Upper lobe of right lung (tissue), 1 donor: ENCODE measurements around the gene DSC2. TPM values are rescaled to one million over a fixed set of nuclear protein-coding genes. Genes with fewer than 3 reads are reported as not detected.

Source experiments
- ATAC-seq: fragments of 200-7000 bp; cut with Tn5 transposase; one replicate; pipeline ENCODE4 v1.9.1; 2020; ENCODE audit warnings: mild to moderate bottlenecking, moderate library complexity
- DNase-seq: peaks from one replicate; pipeline ENCODE4 v3.0.0-alpha.2; 2020
- H3K27ac ChIP-seq: fragments of 200-600 bp; one replicate; pipeline ENCODE4 v1.8.0; 2022
- H3K27me3 ChIP-seq: fragments of 200-600 bp; one replicate; pipeline ENCODE4 v1.8.0; 2022; ENCODE audit warnings: mild to moderate bottlenecking
- H3K36me3 ChIP-seq: fragments of 200-600 bp; one replicate; pipeline ENCODE4 v1.8.0; 2022
- H3K4me1 ChIP-seq: fragments of 200-600 bp; one replicate; pipeline ENCODE4 v1.8.0; 2022
- H3K4me3 ChIP-seq: fragments of 200-600 bp; one replicate; pipeline ENCODE4 v1.8.0; 2022; ENCODE audit warnings: mild to moderate bottlenecking
- H3K9me3 ChIP-seq: fragments of 200-600 bp; one replicate; pipeline ENCODE4 v1.8.0; 2022
- CTCF ChIP-seq: fragments of 200-600 bp; IDR thresholded peaks from one replicate; pipeline ENCODE4 v1.8.0; 2022; ENCODE audit warnings: antibody characterized with exemption
- intact Hi-C: fragments of 100-400 bp; cut with DNase I; formaldehyde crosslinking; loops from one replicate; pipeline ENCODE4 v1.11.0; 2022
- total RNA-seq: library from RNA; stranded (reverse); fragmentation: NEBNext Ultra II Directional; extraction: Animal tissue kit (Norgen Biotek cat#: 25700); gene quantifications from one replicate; pipeline ENCODE4 v1.2.1, GENCODE V29; 2021
- donor health status: DM: no; HTN: yes; CAD: no; lungs with severe emphysema.

Gene DSC2
- total RNA-seq, 1 donor from 2014 or later, result 17.2 TPM

GRCh38 chr18:31101183-31102024 is 817 bp downstream of the DSC2 start:
- TF ChIP-seq CTCF, result no peak
- intact Hi-C loops, result no loop called here
- DNase-seq (peak; percentile 92), ATAC-seq (peak; percentile 90)
- H3K27me3 ChIP-seq, result no peaks in the 10 kb centered on the region
- peak overlapping the region; percentile 57 for H3K4me3 ChIP-seq
- H3K9me3 ChIP-seq, result no peaks in the 10 kb centered on the region
- H3K27ac ChIP-seq, result peak overlapping the region; percentile 85
- no peaks in the 10 kb centered on the region for H3K4me1 ChIP-seq
- no peaks in the 10 kb centered on the region for H3K36me3 ChIP-seq

GRCh38 chr18:31100436-31101182 is 1.6 kb downstream of the DSC2 start:
- peak overlapping the region; percentile 57 for H3K4me3 ChIP-seq
- H3K27me3 ChIP-seq, result no peaks in the 10 kb centered on the region
- no peak for TF ChIP-seq CTCF
- no peaks in the 10 kb centered on the region for H3K36me3 ChIP-seq
- no peaks in the 10 kb centered on the region for H3K9me3 ChIP-seq
- peak overlapping the region; percentile 85 for H3K27ac ChIP-seq
- intact Hi-C loops, result no loop called here
- H3K4me1 ChIP-seq, result no peaks in the 10 kb centered on the region
- ATAC-seq (peak; percentile 40), DNase-seq (no peak)

DNA sequence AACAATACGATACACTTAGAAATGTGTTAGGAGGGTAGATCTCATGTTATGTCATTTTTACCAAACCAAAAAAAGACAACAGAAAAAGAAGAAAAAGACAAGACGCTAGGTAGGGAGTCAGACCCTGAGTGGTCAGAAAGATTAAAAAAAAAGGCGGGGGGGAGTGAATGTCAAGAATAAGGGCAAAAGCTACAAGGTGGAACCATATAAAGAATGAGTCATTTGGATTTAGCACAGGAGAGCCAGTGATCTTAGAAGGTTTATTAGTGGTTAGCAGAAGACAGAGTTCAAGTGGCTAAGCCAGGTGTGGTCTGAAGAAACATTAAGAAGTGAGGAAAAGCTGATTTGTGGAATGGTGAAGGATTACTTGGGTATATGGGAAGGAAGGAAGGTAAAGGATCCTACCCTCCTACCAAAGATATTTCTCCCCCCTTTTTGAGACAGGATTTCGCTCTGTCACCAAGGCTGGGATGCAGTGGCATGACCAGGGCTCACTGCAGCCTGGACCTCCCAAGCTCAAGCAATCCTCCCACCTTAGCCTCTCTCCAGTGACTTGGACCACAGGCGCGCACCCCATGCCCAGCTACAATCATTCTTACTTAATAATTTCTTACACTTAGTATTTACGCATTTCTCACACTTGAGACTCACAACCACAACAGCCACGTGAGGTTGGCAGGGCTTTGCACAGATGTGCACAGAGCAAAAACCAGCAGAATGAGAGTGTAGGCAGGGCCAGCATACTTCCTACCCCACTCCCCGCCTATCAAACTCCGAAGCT is 2.6 kb downstream of the DSC2 start:
- TF ChIP-seq CTCF, result no peak
- H3K27me3 ChIP-seq, result no peaks in the 10 kb centered on the region
- H3K4me3 ChIP-seq, result peak overlapping the region; percentile 57
- DNase-seq (no peak), ATAC-seq (no peak)
- intact Hi-C loops, result no loop called here
- H3K4me1 ChIP-seq, result no peaks in the 10 kb centered on the region
- H3K9me3 ChIP-seq, result no peaks in the 10 kb centered on the region
- H3K36me3 ChIP-seq, result no peaks in the 10 kb centered on the region
- no peak overlapping the region for H3K27ac ChIP-seq

- H3K36me3 ChIP-seq, result no peaks in the 10 kb centered on the region
- no peak for TF ChIP-seq CTCF
- DNase-seq (no peak), ATAC-seq (no peak)
- no peaks in the 10 kb centered on the region for H3K4me1 ChIP-seq
- intact Hi-C loops, result no loop called here
- H3K4me3 ChIP-seq, result no peak overlapping the region
- no peaks in the 10 kb centered on the region for H3K27me3 ChIP-seq
- H3K27ac ChIP-seq, result no peak overlapping the region
- no peaks in the 10 kb centered on the region for H3K9me3 ChIP-seq
These were observed 3.3 kb downstream of the DSC2 start for GRCh38 chr18:31098878-31099277.

- Histone ChIP-seq H3K36me3 (no peaks in the 10 kb centered on the region), H3K4me3 (no peak overlapping the region), H3K27me3 (no peaks in the 10 kb centered on the region), H3K4me1 (no peaks in the 10 kb centered on the region), H3K9me3 (no peaks in the 10 kb centered on the region), H3K27ac (no peak overlapping the region)
- TF ChIP-seq CTCF, result no peak
- intact Hi-C loops, result no loop called here
- DNase-seq (no peak), ATAC-seq (no peak)
These were observed 4.6 kb downstream of the DSC2 start for GRCh38 chr18:31097666-31098065.
